HG02763 (cell line): Measurements from ENCODE around the gene CDKN2D.

Experiments used
- ATAC-seq: cut with Tn5 transposase; IDR thresholded peaks from one replicate; pipeline ENCODE4 v1.9.1; 2021; ENCODE audit warnings: mild to moderate bottlenecking, moderate library complexity; ENCODE audit not compliant: unreplicated experiment

CDKN2D gene

GRCh38 chr19:10521461-10522171, 47.2 kb downstream of the CDKN2D start:
- ATAC-seq = no peak

GRCh38 chr19:10520652-10521318, 48.0 kb downstream of the CDKN2D start:
- ATAC-seq = no peak

GRCh38 chr19:10519421-10519820, 49.4 kb downstream of the CDKN2D start:
- ATAC-seq = no peak

GRCh38 chr19:10518444-10519361, 50.1 kb downstream of the CDKN2D start:
- ATAC-seq = no peak

GRCh38 chr19:10517760-10518443, 50.9 kb downstream of the CDKN2D start:
- no peak for ATAC-seq

GRCh38 chr19:10517361-10517759, 51.4 kb downstream of the CDKN2D start, which contains the start of gene S1PR5:
Gene S1PR5, minus strand, starts transcription at chr19:10517447. Its CDS starts 2,436 bp downstream, at chr19:10515011.
- ATAC-seq = no peak

- no peak for ATAC-seq
These were observed 52.0 kb downstream of the CDKN2D start for GRCh38 chr19:10516671-10517286.
